Measurements from ENCODE around the gene ANAPC2. TPM values are rescaled to one million over a fixed set of nuclear protein-coding genes. Genes with fewer than 3 reads are reported as not detected.

The ANAPC2 gene
- total RNA-seq, 2 donors from 2014 or later = 32.5 to 64.5 TPM

- WGBS = 72% methylated on average over 4 of the region's 4 CpGs
- no peaks in the 10 kb centered on the region for H3K36me3 ChIP-seq
- H3K27ac ChIP-seq = no peak overlapping the region
- DNase-seq (ENCODE audit: low spot score) = no peak
- H3K4me3 ChIP-seq = no peak overlapping the region
- peaks cover 39% of the 10 kb centered on the region for H3K27me3 ChIP-seq (replicated peaks; ENCODE audit: insufficient read depth)
- H3K9me3 ChIP-seq = no peaks in the 10 kb centered on the region
- intact Hi-C loops (cut with DNase I) = no loop called here
- TF ChIP-seq CTCF (IDR thresholded peaks at IDR 0.05) (no peak), POLR2AphosphoS5 (IDR thresholded peaks at IDR 0.05) (no peak), POLR2A (IDR thresholded peaks at IDR 0.05) (no peak)
- no peaks in the 10 kb centered on the region for H3K4me1 ChIP-seq (replicated peaks)
Measured at GRCh38 chr9:137143459-137143858, 44.9 kb downstream of the ANAPC2 start.

- no peaks in the 10 kb centered on the region for H3K4me1 ChIP-seq (replicated peaks)
- intact Hi-C loops (cut with DNase I) = no loop called here
- H3K9me3 ChIP-seq = no peaks in the 10 kb centered on the region
- no peaks in the 10 kb centered on the region for H3K36me3 ChIP-seq
- 76% methylated on average over 24 of the region's 24 CpGs for WGBS
- no peak for TF ChIP-seq POLR2A (IDR thresholded peaks at IDR 0.05)
- TF ChIP-seq POLR2AphosphoS5 (IDR thresholded peaks at IDR 0.05) = no peak
- TF ChIP-seq CTCF (IDR thresholded peaks at IDR 0.05) = no peak
- DNase-seq (ENCODE audit: low spot score) = no peak
- H3K4me3 ChIP-seq = no peak overlapping the region
- peaks cover 44% of the 10 kb centered on the region for H3K27me3 ChIP-seq (replicated peaks; ENCODE audit: insufficient read depth)
- H3K27ac ChIP-seq = no peak overlapping the region
Measured at GRCh38 chr9:137141976-137142936, 46.1 kb downstream of the ANAPC2 start.

- no peaks in the 10 kb centered on the region for H3K4me1 ChIP-seq (replicated peaks)
- H3K4me3 ChIP-seq = no peak overlapping the region
- H3K27ac ChIP-seq = no peak overlapping the region
- WGBS = 67% methylated on average over 13 of the region's 17 CpGs
- H3K27me3 ChIP-seq (replicated peaks; ENCODE audit: insufficient read depth) = peaks cover 42% of the 10 kb centered on the region
- no peaks in the 10 kb centered on the region for H3K36me3 ChIP-seq
- intact Hi-C loops (cut with DNase I) = no loop called here
- no peaks in the 10 kb centered on the region for H3K9me3 ChIP-seq
- TF ChIP-seq CTCF (IDR thresholded peaks at IDR 0.05) (no peak), POLR2A (IDR thresholded peaks at IDR 0.05) (no peak), POLR2AphosphoS5 (IDR thresholded peaks at IDR 0.05) (no peak)
- DNase-seq (ENCODE audit: low spot score) = no peak
Measured at GRCh38 chr9:137141050-137141810, 47.1 kb downstream of the ANAPC2 start.

- TF ChIP-seq CTCF (IDR thresholded peaks at IDR 0.05) = no peak
- no peak for TF ChIP-seq POLR2A (IDR thresholded peaks at IDR 0.05)
- TF ChIP-seq POLR2AphosphoS5 (IDR thresholded peaks at IDR 0.05) = no peak
- peaks cover 35% of the 10 kb centered on the region for H3K27me3 ChIP-seq (replicated peaks; ENCODE audit: insufficient read depth)
- intact Hi-C loops (cut with DNase I) = no loop called here
Measured at GRCh38 chr9:137140151-137141012, 48.0 kb downstream of the ANAPC2 start.

More at GRCh38 chr9:137140151-137141012, 48.0 kb downstream of the ANAPC2 start:
- Histone ChIP-seq H3K4me3 (no peak overlapping the region), H3K4me1 (replicated peaks) (no peaks in the 10 kb centered on the region), H3K27ac (no peak overlapping the region), H3K36me3 (no peaks in the 10 kb centered on the region), H3K9me3 (no peaks in the 10 kb centered on the region)
- DNase-seq (ENCODE audit: low spot score) = no peak
- WGBS = 54% methylated on average over 26 of the region's 26 CpGs

All from prostate gland (tissue), 2 donors.